ENCODE data around the gene ERGIC1. TPM values are rescaled to one million over a fixed set of nuclear protein-coding genes. Genes with fewer than 3 reads are reported as not detected.
"Not testable (repeated sequence)": the region's sequence is repeated elsewhere in the genome, so short reads cannot be mapped to it uniquely, and the experiment has no call there.

The ERGIC1 gene
- total RNA-seq, 2 donors from 2014 or later = 34.0 to 35.7 TPM

DNA sequence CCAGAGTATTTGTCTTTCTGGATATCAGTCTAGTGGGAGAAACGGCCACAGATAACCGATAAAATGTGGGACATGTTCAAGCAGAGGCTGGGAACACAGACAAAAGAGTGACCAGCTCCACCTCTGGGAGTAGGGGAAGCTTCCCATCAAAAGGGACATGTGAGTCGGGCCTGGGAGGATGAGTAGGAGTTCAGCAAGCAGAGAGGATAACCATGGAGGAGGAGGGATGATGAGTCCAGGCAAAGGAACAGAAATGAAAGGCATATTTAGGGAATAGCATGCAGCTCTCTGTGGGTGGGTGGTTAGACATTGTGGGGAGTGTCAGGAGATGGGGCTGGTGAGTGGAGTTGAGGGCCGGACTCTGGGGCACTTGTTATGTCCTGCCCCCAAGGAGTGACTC lies 61.5 kb downstream of the ERGIC1 start:
- no peaks in the 10 kb centered on the region for H3K9me3 Mint-ChIP-seq
- H3K36me3 Mint-ChIP-seq (ENCODE audit: low read depth) = peaks cover 35% of the 10 kb centered on the region
- H3K27ac Mint-ChIP-seq = peak overlapping the region; percentile 4
- H3K4me1 Mint-ChIP-seq = no peaks in the 10 kb centered on the region
- ATAC-seq (replicated peaks) = no peak
- H3K27me3 Mint-ChIP-seq = no peaks in the 10 kb centered on the region
- H3K4me3 Mint-ChIP-seq = no peak overlapping the region

- no peaks in the 10 kb centered on the region for H3K9me3 Mint-ChIP-seq
- H3K4me1 Mint-ChIP-seq = no peaks in the 10 kb centered on the region
- no peaks in the 10 kb centered on the region for H3K27me3 Mint-ChIP-seq
- H3K36me3 Mint-ChIP-seq (ENCODE audit: low read depth) = peaks cover 37% of the 10 kb centered on the region
- H3K27ac Mint-ChIP-seq = no peak overlapping the region
- ATAC-seq (replicated peaks) = no peak
- no peak overlapping the region for H3K4me3 Mint-ChIP-seq
Observed at GRCh38 chr5:172896465-172896864, 62.4 kb downstream of the ERGIC1 start.

GRCh38 chr5:172897067-172897466 lies 63.0 kb downstream of the ERGIC1 start:
- H3K27me3 Mint-ChIP-seq; H3K9me3 Mint-ChIP-seq; H3K4me1 Mint-ChIP-seq; ATAC-seq (replicated peaks): not testable (repeated sequence)
- Mint-ChIP-seq H3K4me3 (peak overlapping the region; percentile 45), H3K27ac (peak overlapping the region; percentile 70), H3K36me3 (ENCODE audit: low read depth) (peaks cover 37% of the 10 kb centered on the region)

- H3K27ac Mint-ChIP-seq = peak overlapping the region; percentile 70
- H3K9me3 Mint-ChIP-seq = no peaks in the 10 kb centered on the region
- H3K4me3 Mint-ChIP-seq = peak overlapping the region; percentile 45
- peaks cover 37% of the 10 kb centered on the region for H3K36me3 Mint-ChIP-seq (ENCODE audit: low read depth)
- H3K27me3 Mint-ChIP-seq = no peaks in the 10 kb centered on the region
- ATAC-seq (replicated peaks) = no peak
- H3K4me1 Mint-ChIP-seq = no peaks in the 10 kb centered on the region
Observed at GRCh38 chr5:172897481-172898217, 63.6 kb downstream of the ERGIC1 start.

DNA sequence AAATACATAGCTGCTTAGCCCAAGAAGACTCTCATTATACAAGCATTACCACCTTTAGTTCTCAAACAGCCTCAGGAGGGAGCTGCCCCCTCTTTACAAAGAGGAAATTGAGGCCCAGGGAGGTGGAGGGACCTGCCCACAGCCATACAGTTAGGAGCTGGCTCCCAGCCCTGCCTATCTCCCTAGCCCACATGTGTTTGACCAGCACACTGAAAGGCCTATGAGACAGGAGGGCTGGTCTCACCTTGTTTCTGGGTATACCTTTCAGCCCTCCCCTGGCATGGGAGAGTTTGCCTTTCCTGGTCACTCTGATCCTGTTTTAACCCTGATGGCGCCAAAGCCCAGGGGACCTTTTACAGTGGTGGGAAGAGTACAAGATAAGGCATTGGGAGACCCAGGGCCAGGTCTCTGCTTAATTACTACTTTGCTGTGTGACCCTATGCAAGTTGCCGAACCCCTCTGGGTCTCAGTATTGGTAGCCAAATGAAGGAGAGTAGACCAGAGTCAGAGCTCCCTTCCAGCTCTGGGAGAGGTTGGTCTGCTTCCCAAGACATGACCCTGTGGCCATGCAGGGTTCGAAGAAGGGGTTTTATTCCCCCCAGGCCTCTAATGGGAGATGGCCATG lies 64.3 kb downstream of the ERGIC1 start:
- peaks cover 37% of the 10 kb centered on the region for H3K36me3 Mint-ChIP-seq (ENCODE audit: low read depth)
- no peaks in the 10 kb centered on the region for H3K4me1 Mint-ChIP-seq
- H3K9me3 Mint-ChIP-seq = no peaks in the 10 kb centered on the region
- peak overlapping the region; percentile 70 for H3K27ac Mint-ChIP-seq
- H3K4me3 Mint-ChIP-seq = no peak overlapping the region
- no peak for ATAC-seq (replicated peaks)
- no peaks in the 10 kb centered on the region for H3K27me3 Mint-ChIP-seq

DNA sequence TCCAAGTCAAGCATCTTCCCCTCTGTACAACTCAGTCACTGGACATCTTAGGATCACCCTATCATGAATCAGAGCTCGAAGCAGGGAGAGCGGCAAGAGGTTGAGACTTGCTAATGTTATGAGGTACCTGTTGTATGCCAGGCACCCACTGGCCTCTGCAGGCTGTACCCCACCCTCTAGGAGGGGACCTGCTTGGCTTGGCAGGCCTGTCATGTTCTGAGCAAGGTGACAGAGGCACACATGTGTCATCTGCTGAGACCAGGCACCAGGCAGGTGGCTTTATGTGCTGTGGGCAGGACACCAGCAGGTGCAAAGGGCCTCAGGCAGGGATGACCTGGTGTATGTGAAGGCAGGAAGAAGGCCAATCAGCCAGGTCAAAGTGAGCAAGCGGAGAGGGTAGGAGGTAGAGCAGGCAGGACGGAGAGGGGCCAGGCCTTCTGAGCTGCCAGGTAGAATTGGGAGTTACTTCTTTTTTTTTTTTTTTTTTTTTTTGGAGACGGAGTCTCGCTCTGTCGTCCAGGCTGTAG lies 64.9 kb downstream of the ERGIC1 start:
- Mint-ChIP-seq H3K4me3 (no peak overlapping the region), H3K27ac (no peak overlapping the region), H3K9me3 (no peaks in the 10 kb centered on the region), H3K27me3 (no peaks in the 10 kb centered on the region), H3K4me1 (no peaks in the 10 kb centered on the region), H3K36me3 (ENCODE audit: low read depth) (peaks cover 37% of the 10 kb centered on the region)
- no peak for ATAC-seq (replicated peaks)

GRCh38 chr5:172899436-172899835 lies 65.4 kb downstream of the ERGIC1 start:
- H3K4me1 Mint-ChIP-seq = no peaks in the 10 kb centered on the region
- H3K4me3 Mint-ChIP-seq = no peak overlapping the region
- no peaks in the 10 kb centered on the region for H3K9me3 Mint-ChIP-seq
- ATAC-seq (replicated peaks) = no peak
- H3K27ac Mint-ChIP-seq = no peak overlapping the region
- no peaks in the 10 kb centered on the region for H3K27me3 Mint-ChIP-seq
- H3K36me3 Mint-ChIP-seq (ENCODE audit: low read depth) = peaks cover 37% of the 10 kb centered on the region

GRCh38 chr5:172901012-172901780 lies 67.1 kb downstream of the ERGIC1 start:
- peaks cover 37% of the 10 kb centered on the region for H3K36me3 Mint-ChIP-seq (ENCODE audit: low read depth)
- no peaks in the 10 kb centered on the region for H3K9me3 Mint-ChIP-seq
- no peak overlapping the region for H3K4me3 Mint-ChIP-seq
- no peaks in the 10 kb centered on the region for H3K4me1 Mint-ChIP-seq
- H3K27ac Mint-ChIP-seq = no peak overlapping the region
- no peaks in the 10 kb centered on the region for H3K27me3 Mint-ChIP-seq
- ATAC-seq (replicated peaks) = no peak

GRCh38 chr5:172901788-172902496 lies 67.9 kb downstream of the ERGIC1 start:
- H3K36me3 Mint-ChIP-seq (ENCODE audit: low read depth) = peaks cover 35% of the 10 kb centered on the region
- no peaks in the 10 kb centered on the region for H3K9me3 Mint-ChIP-seq
- H3K4me3 Mint-ChIP-seq = no peak overlapping the region
- ATAC-seq (replicated peaks) = no peak
- no peaks in the 10 kb centered on the region for H3K27me3 Mint-ChIP-seq
- no peaks in the 10 kb centered on the region for H3K4me1 Mint-ChIP-seq
- H3K27ac Mint-ChIP-seq = no peak overlapping the region

- H3K27me3 Mint-ChIP-seq = no peaks in the 10 kb centered on the region
- H3K4me1 Mint-ChIP-seq = no peaks in the 10 kb centered on the region
- no peak for ATAC-seq (replicated peaks)
- peaks cover 27% of the 10 kb centered on the region for H3K36me3 Mint-ChIP-seq (ENCODE audit: low read depth)
- no peaks in the 10 kb centered on the region for H3K9me3 Mint-ChIP-seq
- no peak overlapping the region for H3K4me3 Mint-ChIP-seq
- H3K27ac Mint-ChIP-seq = no peak overlapping the region
Observed at GRCh38 chr5:172902497-172903472, 68.7 kb downstream of the ERGIC1 start.

- no peaks in the 10 kb centered on the region for H3K4me1 Mint-ChIP-seq
- peaks cover 20% of the 10 kb centered on the region for H3K36me3 Mint-ChIP-seq (ENCODE audit: low read depth)
- no peak overlapping the region for H3K4me3 Mint-ChIP-seq
- H3K9me3 Mint-ChIP-seq = no peaks in the 10 kb centered on the region
- no peaks in the 10 kb centered on the region for H3K27me3 Mint-ChIP-seq
- peak overlapping the region; percentile 2 for H3K27ac Mint-ChIP-seq
- no peak for ATAC-seq (replicated peaks)
Observed at GRCh38 chr5:172903790-172904189, 69.7 kb downstream of the ERGIC1 start.

GRCh38 chr5:172904312-172904642 lies 70.2 kb downstream of the ERGIC1 start:
- Mint-ChIP-seq H3K9me3 (no peaks in the 10 kb centered on the region), H3K27ac (peak overlapping the region; percentile 2), H3K4me1 (no peaks in the 10 kb centered on the region), H3K27me3 (no peaks in the 10 kb centered on the region), H3K36me3 (ENCODE audit: low read depth) (peaks cover 15% of the 10 kb centered on the region), H3K4me3 (no peak overlapping the region)
- ATAC-seq (replicated peaks) = no peak

GRCh38 chr5:172904643-172905345 lies 70.7 kb downstream of the ERGIC1 start:
- Mint-ChIP-seq H3K36me3 (ENCODE audit: low read depth) (peaks cover 12% of the 10 kb centered on the region), H3K9me3 (no peaks in the 10 kb centered on the region), H3K4me1 (no peaks in the 10 kb centered on the region), H3K27me3 (no peaks in the 10 kb centered on the region), H3K27ac (no peak overlapping the region), H3K4me3 (no peak overlapping the region)
- ATAC-seq (replicated peaks) = no peak
